Glutamatergic neuron (in vitro differentiated cells): Measurements from ENCODE around the gene PLXDC1. TPM values are rescaled to one million over a fixed set of nuclear protein-coding genes. Genes with fewer than 3 reads are reported as not detected.
"Not testable (repeated sequence)": the region's sequence is repeated elsewhere in the genome, so short reads cannot be mapped to it uniquely, and the experiment has no call there.

Experiments used
- DNase-seq: peaks from one replicate; pipeline ENCODE4 v3.0.0; 2022
- H3K27ac Mint-ChIP-seq: one replicate; pipeline ENCODE4 v1.8.0; 2020; ENCODE audit warnings: mild to moderate bottlenecking, mixed read lengths, inconsistent platforms; ENCODE audit not compliant: unreplicated experiment
- H3K27me3 Mint-ChIP-seq: one replicate; pipeline ENCODE4 v1.8.0; 2020; ENCODE audit warnings: mild to moderate bottlenecking, moderate library complexity, mixed read lengths, inconsistent platforms; ENCODE audit not compliant: unreplicated experiment
- H3K36me3 Mint-ChIP-seq: one replicate; pipeline ENCODE4 v1.8.0; 2020; ENCODE audit warnings: mild to moderate bottlenecking, mixed read lengths, inconsistent platforms; ENCODE audit not compliant: unreplicated experiment
- H3K4me1 Mint-ChIP-seq: one replicate; pipeline ENCODE4 v1.8.0; 2020; ENCODE audit warnings: mild to moderate bottlenecking, low read depth, mixed read lengths, inconsistent platforms; ENCODE audit not compliant: unreplicated experiment
- H3K4me3 Mint-ChIP-seq: one replicate; pipeline ENCODE4 v1.8.0; 2020; ENCODE audit warnings: mild to moderate bottlenecking, mixed read lengths, inconsistent platforms; ENCODE audit not compliant: unreplicated experiment
- H3K9me3 Mint-ChIP-seq: one replicate; pipeline ENCODE4 v1.8.0; 2020; ENCODE audit warnings: mild to moderate bottlenecking, moderate library complexity, mixed read lengths, inconsistent platforms; ENCODE audit not compliant: unreplicated experiment
- CTCF ChIP-seq: fragments of 200-600 bp; sonication (generic); IDR thresholded peaks from one replicate; pipeline ENCODE4 v1.5.0; 2021; ENCODE audit not compliant: partially characterized antibody, unreplicated experiment
- total RNA-seq: library from RNA; stranded (reverse); fragmentation: NEBNext Ultra II Directional; extraction: Animal tissue kit (Norgen Biotek cat#: 25700); gene quantifications from one replicate; pipeline ENCODE4 v1.2.1, GENCODE V29; 2021; ENCODE audit not compliant: unreplicated experiment

PLXDC1 gene
- total RNA-seq, 1 donor from 2014 or later = not detected

- peaks cover 2% of the 10 kb centered on the region for H3K27me3 Mint-ChIP-seq
- H3K27ac Mint-ChIP-seq = no peak overlapping the region
- H3K9me3 Mint-ChIP-seq = peaks cover 9% of the 10 kb centered on the region
- no peaks in the 10 kb centered on the region for H3K4me1 Mint-ChIP-seq
- H3K36me3 Mint-ChIP-seq = peaks cover 24% of the 10 kb centered on the region
- no peak overlapping the region for H3K4me3 Mint-ChIP-seq
- no peak for TF ChIP-seq CTCF
- DNase-seq = no peak
These were observed 100.3 kb downstream of the PLXDC1 start for GRCh38 chr17:39051001-39051585.

- H3K9me3 Mint-ChIP-seq = peaks cover 9% of the 10 kb centered on the region
- peaks cover 2% of the 10 kb centered on the region for H3K27me3 Mint-ChIP-seq
- DNase-seq = no peak
- H3K27ac Mint-ChIP-seq = no peak overlapping the region
- peaks cover 17% of the 10 kb centered on the region for H3K36me3 Mint-ChIP-seq
- no peak overlapping the region for H3K4me3 Mint-ChIP-seq
- H3K4me1 Mint-ChIP-seq = no peaks in the 10 kb centered on the region
- no peak for TF ChIP-seq CTCF
These were observed 105.3 kb downstream of the PLXDC1 start for GRCh38 chr17:39045948-39046679.

- no peak overlapping the region for H3K4me3 Mint-ChIP-seq
- TF ChIP-seq CTCF = no peak
- H3K27me3 Mint-ChIP-seq = peaks cover 12% of the 10 kb centered on the region
- H3K4me1 Mint-ChIP-seq = no peaks in the 10 kb centered on the region
- H3K36me3 Mint-ChIP-seq = peaks cover 11% of the 10 kb centered on the region
- H3K27ac Mint-ChIP-seq = no peak overlapping the region
- no peak for DNase-seq
- H3K9me3 Mint-ChIP-seq = peaks cover 2% of the 10 kb centered on the region
These were observed 115.4 kb downstream of the PLXDC1 start for GRCh38 chr17:39036009-39036408.

GRCh38 chr17:39035578-39035977 lies 115.9 kb downstream of the PLXDC1 start:
- H3K4me3 Mint-ChIP-seq, H3K27ac Mint-ChIP-seq, DNase-seq, H3K4me1 Mint-ChIP-seq, H3K9me3 Mint-ChIP-seq: not testable (repeated sequence)
- peaks cover 15% of the 10 kb centered on the region for H3K36me3 Mint-ChIP-seq
- H3K27me3 Mint-ChIP-seq = peaks cover 14% of the 10 kb centered on the region

- DNase-seq = no peak
- peaks cover 15% of the 10 kb centered on the region for H3K36me3 Mint-ChIP-seq
- no peak for TF ChIP-seq CTCF
- H3K9me3 Mint-ChIP-seq = peaks cover 2% of the 10 kb centered on the region
- peaks cover 14% of the 10 kb centered on the region for H3K27me3 Mint-ChIP-seq
- H3K4me1 Mint-ChIP-seq = no peaks in the 10 kb centered on the region
- no peak overlapping the region for H3K4me3 Mint-ChIP-seq
- no peak overlapping the region for H3K27ac Mint-ChIP-seq
These were observed 122.7 kb downstream of the PLXDC1 start for GRCh38 chr17:39028690-39029089.
